WI38 (cell line): ENCODE measurements around the gene BAIAP2.

Experiments used
- H3K4me3 ChIP-seq: 2 replicates; pipeline ENCODE4 v1.5.1; 2011; ENCODE audit warnings: low read depth, mild to moderate bottlenecking, control low read depth, low read length
- TF ChIP-seq, protein P1 (sequence below): IDR thresholded peaks from 2 replicates; pipeline ENCODE4 v1.5.1; 2012; ENCODE audit warnings: low read depth, mild to moderate bottlenecking, control low read depth, low read length

Gene BAIAP2

DNA sequence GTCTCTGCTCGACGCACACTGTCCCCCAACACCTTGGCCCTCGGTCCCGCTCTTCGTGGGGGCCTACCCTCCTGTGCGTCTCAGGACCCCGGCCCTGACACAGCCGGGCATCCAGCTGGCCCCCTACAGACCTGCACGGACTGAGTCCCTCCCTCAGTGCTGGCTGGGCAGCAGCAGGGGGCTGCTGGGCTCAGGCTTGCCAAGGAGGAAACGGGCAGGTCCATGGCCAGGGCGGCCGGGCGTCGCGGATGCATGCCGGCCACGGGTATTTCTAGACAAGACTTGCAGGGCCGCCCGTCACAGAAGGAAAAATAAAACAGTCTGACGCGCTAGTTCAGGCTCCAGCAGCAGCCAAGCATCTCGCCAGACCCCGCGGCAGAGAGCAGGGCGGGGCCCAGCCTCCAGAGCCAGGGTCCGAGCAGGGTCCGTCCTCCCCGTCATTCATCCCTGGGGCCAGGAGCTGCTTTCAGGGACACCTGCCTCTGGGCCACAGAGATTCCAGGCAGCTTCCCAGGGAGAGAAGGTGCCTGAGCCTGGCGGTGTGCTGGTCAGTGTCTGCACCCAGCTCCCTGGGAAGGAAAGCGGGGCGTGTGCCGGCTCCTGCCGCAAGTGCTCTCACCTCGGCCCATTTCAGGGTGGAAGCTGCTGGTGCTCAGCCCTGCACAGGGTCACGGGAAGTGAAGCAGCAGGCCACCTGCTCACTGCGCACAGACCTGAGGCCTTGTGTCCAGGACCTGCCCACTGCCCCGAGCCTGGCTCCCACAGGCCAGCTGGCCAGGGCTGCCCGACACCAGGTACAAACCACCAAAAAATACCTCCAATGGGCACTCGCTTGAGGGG lies 123.1 kb downstream of the BAIAP2 start:
- TF ChIP-seq, protein P1, sequence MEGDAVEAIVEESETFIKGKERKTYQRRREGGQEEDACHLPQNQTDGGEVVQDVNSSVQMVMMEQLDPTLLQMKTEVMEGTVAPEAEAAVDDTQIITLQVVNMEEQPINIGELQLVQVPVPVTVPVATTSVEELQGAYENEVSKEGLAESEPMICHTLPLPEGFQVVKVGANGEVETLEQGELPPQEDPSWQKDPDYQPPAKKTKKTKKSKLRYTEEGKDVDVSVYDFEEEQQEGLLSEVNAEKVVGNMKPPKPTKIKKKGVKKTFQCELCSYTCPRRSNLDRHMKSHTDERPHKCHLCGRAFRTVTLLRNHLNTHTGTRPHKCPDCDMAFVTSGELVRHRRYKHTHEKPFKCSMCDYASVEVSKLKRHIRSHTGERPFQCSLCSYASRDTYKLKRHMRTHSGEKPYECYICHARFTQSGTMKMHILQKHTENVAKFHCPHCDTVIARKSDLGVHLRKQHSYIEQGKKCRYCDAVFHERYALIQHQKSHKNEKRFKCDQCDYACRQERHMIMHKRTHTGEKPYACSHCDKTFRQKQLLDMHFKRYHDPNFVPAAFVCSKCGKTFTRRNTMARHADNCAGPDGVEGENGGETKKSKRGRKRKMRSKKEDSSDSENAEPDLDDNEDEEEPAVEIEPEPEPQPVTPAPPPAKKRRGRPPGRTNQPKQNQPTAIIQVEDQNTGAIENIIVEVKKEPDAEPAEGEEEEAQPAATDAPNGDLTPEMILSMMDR, result no peak
- H3K4me3 ChIP-seq, result no peak overlapping the region

DNA sequence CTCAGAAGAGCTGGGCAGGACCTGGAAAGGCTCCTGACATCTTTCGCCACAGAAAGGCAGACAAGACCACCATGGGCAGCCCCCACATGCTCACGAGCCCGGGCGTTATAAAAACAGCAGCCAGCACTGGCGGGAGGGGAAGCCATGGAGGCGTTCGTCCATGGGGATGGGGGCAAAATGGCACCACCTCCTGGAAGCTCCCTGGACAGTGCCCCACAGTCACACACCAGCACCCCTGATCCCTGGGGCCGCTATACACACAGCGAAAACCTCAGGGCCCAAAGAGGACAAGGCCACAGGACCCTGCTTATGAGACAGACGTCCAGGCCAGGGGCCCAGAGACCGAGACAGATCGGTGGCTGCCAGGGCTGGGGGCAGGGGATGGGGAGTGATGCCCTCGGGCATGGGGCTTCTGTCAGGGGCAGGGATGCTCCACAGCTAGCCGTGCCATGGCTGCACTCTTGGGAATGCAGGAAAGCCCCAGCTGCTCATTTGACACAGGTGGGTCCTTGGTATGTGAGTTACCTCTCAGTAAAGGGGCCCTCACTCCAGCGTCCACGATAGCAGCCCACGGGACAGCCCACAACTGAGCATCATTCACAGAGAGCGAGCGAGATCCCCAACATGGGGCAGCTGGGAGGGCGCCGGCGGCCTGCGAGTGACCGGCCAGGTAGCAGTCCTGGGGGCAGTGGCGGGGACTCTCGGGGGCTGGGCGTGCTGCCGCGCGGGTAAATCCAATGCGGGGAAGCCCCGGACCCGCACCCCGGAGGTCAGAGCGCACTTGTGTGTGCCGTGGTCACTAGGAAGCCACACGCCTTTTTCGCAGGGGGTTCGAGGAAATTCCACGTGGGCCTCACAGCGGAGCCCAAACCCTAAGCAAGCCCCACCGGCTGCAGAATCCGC lies 124.0 kb downstream of the BAIAP2 start:
- no peak overlapping the region for H3K4me3 ChIP-seq
- TF ChIP-seq, protein P1, result no peak

DNA sequence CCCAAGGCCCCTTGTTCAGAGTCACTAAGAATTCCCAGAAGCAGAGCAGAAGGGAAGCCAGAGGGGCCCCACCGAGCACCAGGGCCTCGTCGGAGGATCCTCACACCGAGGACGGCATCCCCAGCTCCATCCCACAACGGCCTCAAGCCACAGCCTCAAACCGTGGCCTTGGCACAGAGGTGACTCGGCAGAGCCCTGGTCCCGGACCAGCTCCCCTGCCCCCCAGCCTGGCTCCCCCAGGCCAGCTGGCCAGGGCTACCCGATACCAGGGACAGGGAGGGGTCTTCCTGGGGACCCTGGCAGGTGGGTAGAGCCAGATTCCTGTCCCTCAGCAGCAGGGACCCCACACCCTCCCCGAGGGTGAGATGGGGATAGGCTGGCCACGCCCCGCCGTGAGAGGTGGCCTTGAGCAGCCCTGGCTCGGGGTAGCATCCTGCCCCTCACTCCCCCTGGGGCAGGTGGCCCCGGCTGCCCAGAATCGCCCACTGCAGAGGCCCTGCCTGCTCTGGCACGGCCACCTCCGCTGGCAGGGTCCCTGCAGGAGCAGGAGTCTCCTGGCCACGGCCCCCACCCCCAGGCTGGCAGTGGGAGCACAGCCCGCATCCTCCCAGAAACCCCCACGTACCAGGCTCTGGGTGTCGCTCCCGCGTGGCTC lies 124.8 kb downstream of the BAIAP2 start:
- no peak overlapping the region for H3K4me3 ChIP-seq
- TF ChIP-seq, protein P1, result no peak

DNA sequence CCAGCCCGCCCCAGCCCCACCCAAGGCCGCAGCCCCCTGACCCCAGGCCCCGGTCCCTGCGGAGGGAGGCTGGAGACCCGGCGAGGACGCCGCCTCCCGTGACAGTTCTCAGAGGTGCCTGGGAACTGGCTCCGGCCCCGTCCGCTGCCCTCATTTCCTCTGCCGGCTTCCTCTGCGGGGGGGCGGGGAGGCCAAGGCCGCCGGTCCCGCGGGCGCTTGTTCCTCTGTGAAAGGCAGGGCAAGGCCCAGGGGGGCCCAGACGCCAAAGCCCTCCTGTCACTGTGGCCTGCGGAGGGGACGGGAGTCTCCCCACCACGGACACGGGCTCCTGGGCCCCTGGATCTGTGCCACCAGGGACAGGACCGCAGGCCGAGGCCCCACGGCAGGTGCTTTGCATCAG lies 125.4 kb downstream of the BAIAP2 start:
- TF ChIP-seq, protein P1, result no peak
- H3K4me3 ChIP-seq, result no peak overlapping the region

DNA sequence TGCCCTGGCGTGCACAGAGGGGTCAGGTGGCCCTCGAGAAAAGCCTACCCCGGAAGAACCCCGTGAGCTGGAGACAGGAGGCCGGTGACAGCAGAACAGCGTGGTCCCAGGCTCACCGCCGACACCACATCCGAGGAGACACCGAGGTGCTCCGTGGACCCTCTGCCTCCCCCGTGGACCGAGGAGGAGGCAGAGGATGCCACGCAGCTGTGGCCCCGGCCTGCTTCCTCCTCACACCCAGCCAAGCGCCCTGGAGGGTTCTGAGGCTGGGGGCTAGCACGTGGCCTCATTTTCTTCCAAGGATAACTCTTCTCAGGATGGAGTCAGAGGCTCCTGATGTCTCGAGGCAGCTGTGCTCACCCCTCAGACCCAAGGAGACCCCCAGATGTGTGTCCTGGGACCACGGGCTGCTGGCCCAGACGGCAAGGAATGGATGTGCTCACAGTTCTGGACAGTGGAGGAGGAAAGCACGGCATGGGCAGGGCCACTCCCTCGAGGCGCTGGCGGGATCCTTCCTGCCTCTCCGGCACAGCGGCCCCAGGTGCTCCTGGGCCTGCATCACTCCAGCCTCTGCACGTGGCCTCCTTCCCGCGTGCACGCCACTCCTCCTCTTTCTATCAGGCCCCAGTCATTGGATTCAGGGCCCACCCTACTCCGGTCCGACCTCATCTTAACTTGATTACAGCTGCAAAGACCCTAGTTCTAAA lies 125.9 kb downstream of the BAIAP2 start:
- H3K4me3 ChIP-seq, result no peak overlapping the region
- TF ChIP-seq, protein P1, result no peak

DNA sequence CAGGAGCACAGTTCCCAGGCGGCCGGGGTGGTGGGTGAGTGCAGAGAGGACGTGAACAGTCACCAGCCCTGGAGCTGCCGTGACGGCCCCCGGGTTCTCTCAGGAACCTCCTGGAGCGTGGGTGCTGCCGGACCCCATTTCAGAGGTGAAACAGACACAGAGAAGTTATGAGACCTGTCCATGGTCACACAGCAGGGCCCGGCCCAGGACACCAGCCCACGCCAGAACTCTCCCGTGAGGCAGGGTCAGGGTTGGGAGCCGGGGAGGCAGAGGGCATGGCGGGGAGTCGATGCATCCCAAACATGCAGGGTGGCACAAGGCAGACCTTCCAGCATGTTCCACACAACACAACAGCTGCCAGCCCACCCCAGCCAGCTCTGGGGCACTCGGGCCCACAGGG lies 126.6 kb downstream of the BAIAP2 start:
- TF ChIP-seq, protein P1, result no peak

More for the DNA sequence above, 126.6 kb downstream of the BAIAP2 start:
- no peak overlapping the region for H3K4me3 ChIP-seq
